ENCODE measurements around the gene TNIP1. TPM values are rescaled to one million over a fixed set of nuclear protein-coding genes. Genes with fewer than 3 reads are reported as not detected.

The TNIP1 gene
- total RNA-seq, 2 experiments from 2014 or later = 110 to 115 TPM

DNA sequence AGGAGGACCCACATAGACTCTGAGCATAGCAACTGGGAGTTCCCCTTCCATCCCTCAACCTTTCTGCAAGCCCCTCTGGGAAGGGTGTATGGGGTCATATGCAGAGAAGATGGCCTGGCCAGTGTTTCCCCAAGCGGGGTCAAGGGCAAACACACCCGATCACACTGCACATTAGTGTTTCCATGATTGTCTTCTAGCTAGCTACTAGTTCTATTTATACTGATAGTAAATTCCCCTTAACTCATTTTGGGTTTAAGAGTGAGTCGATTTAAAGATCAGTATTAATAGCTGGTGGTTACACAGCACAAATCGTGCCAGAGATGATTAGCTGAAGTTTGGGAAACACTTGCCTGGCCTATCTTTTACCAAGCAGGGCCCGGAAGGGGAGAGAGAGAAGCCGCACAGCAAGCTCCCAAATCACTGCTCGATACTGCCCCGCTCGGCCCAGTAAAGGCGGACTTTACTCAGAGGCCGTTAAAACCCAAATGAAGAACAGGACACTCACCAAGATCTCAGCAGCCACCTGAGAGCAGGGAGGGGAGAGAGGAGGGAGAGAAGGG lies 29.4 kb upstream of the TNIP1 start:
- Histone ChIP-seq H3K4me1 (ENCODE audit: insufficient read depth, low read length) (peaks cover 1% of the 10 kb centered on the region), H3K27me3 (ENCODE audit: control insufficient read depth in 1 of 2, insufficient read depth in 2 of 2, low read length in 2 of 2) (no peaks in the 10 kb centered on the region), H3K27ac (ENCODE audit: low read depth in 1 of 2, low read length in 2 of 2) (no peak overlapping the region), H3K36me3 (ENCODE audit: insufficient read depth, low read length) (peaks cover 92% of the 10 kb centered on the region), H3K9me3 (ENCODE audit: control insufficient read depth in 1 of 2, insufficient read depth in 1 of 2, low read length in 2 of 2) (no peaks in the 10 kb centered on the region), H3K4me3 (ENCODE audit: low read length) (no peak overlapping the region)
- peaks cover 90% of the 10 kb centered on the region for H3K36me3 Mint-ChIP-seq (ENCODE audit: low read depth)
- TF ChIP-seq, protein P1, sequence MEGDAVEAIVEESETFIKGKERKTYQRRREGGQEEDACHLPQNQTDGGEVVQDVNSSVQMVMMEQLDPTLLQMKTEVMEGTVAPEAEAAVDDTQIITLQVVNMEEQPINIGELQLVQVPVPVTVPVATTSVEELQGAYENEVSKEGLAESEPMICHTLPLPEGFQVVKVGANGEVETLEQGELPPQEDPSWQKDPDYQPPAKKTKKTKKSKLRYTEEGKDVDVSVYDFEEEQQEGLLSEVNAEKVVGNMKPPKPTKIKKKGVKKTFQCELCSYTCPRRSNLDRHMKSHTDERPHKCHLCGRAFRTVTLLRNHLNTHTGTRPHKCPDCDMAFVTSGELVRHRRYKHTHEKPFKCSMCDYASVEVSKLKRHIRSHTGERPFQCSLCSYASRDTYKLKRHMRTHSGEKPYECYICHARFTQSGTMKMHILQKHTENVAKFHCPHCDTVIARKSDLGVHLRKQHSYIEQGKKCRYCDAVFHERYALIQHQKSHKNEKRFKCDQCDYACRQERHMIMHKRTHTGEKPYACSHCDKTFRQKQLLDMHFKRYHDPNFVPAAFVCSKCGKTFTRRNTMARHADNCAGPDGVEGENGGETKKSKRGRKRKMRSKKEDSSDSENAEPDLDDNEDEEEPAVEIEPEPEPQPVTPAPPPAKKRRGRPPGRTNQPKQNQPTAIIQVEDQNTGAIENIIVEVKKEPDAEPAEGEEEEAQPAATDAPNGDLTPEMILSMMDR (IDR thresholded peaks at IDR 0.05) = no peak
- H3K27me3 Mint-ChIP-seq = no peaks in the 10 kb centered on the region
- ATAC-seq (ENCODE audit: poor library complexity) (no peak), DNase-seq (no peak)
- POLR2A ChIA-PET = no interaction called here
- H3K27ac Mint-ChIP-seq = peak overlapping the region; percentile 49
- CTCF ChIA-PET = no interaction called here
- H3K4me3 Mint-ChIP-seq = no peak overlapping the region
- intact Hi-C loops (cut with DNase I, micrococcal nuclease) = loop anchor here in 1 of 2 experiments (10.0 kb wide), 1 partner anchor 555 kb away; no protein-coding TSS in a partner anchor
- H3K4me1 Mint-ChIP-seq (ENCODE audit: low read depth) = peaks cover 13% of the 10 kb centered on the region
- H3K9me3 Mint-ChIP-seq = no peaks in the 10 kb centered on the region

DNA sequence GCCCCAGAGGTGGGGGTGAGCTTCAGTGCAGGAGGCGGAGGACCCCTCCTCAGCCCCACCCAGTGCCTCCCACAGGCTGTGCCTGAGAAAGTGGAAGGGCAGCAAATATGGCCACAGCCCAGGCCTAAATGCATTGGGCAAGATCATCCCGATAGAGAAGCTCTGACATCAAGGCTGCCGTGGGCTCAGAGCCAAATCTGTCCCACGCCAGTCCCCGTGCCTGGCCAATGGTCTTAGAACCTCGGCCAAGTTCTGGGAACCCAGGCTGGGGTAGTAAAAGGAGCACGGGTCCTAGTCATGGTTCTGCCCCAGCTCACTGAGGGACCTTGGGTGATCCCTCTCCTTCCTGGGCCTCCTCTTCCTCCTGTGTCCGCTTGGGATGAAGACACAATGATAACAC lies 27.7 kb upstream of the TNIP1 start:
- intact Hi-C loops (cut with DNase I, micrococcal nuclease) = no loop called here
- no peaks in the 10 kb centered on the region for H3K27me3 ChIP-seq (ENCODE audit: control insufficient read depth in 1 of 2, insufficient read depth in 2 of 2, low read length in 2 of 2)
- H3K4me3 ChIP-seq (ENCODE audit: low read length) = no peak overlapping the region
- H3K27ac Mint-ChIP-seq = no peak overlapping the region
- no peak overlapping the region for H3K4me3 Mint-ChIP-seq
- POLR2A ChIA-PET = interaction anchor here (0.8 kb wide), 1 partner anchor 11 kb away, joined by 3 read pairs; no protein-coding TSS in a partner anchor
- no peak overlapping the region for H3K27ac ChIP-seq (ENCODE audit: low read depth in 1 of 2, low read length in 2 of 2)
- TF ChIP-seq, protein P1 (IDR thresholded peaks at IDR 0.05) = no peak
- no peaks in the 10 kb centered on the region for H3K9me3 Mint-ChIP-seq
- no peak for DNase-seq
- H3K9me3 ChIP-seq (ENCODE audit: control insufficient read depth in 1 of 2, insufficient read depth in 1 of 2, low read length in 2 of 2) = no peaks in the 10 kb centered on the region
- H3K4me1 ChIP-seq (ENCODE audit: insufficient read depth, low read length) = no peaks in the 10 kb centered on the region
- H3K27me3 Mint-ChIP-seq = no peaks in the 10 kb centered on the region
- H3K36me3 Mint-ChIP-seq (ENCODE audit: low read depth) = peaks cover 93% of the 10 kb centered on the region
- no peak for ATAC-seq (ENCODE audit: poor library complexity)
- peaks cover 95% of the 10 kb centered on the region for H3K36me3 ChIP-seq (ENCODE audit: insufficient read depth, low read length)
- CTCF ChIA-PET = interaction anchor here (1.0 kb wide), 1 partner anchor 57 kb away, joined by 3 read pairs; no protein-coding TSS in a partner anchor
- peaks cover under 1% of the 10 kb centered on the region for H3K4me1 Mint-ChIP-seq (ENCODE audit: low read depth)

DNA sequence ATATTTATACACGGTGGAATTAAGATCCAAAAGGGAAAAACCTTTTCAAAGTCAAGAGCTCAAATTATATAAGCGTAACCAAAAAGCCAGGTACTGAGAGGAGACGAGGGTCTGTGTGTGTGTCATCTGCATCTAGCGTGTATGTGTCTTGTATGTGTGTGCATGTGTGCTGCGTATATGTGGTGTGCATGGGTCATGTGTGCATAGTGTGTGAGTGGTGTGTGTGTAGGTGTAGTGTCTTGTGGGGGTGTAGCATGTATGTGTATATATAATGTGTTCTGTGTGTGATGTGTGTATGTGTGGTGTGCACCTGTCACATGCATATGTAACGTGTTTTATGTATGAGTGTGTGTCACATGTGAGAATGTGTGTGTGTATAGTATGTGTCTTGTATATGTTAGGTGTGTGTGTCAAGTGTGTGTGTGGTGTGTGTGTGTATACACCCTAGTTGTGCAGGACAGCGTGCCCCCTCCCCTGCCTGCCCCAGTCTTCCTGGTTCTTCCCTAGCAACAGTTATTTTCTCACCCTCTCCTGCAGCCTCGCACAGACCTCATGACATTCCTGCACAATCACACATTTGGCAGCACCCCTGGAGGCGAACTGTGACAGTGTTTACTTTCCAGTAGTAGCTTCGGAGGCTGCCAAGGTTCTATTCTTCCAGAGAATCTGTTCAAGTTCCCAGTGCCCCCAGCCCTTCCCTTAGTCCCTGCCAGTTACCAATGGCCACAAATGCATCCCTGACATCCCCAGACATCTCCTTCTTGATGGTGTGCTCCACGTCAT lies 27.1 kb upstream of the TNIP1 start:
- Mint-ChIP-seq H3K27me3 (no peaks in the 10 kb centered on the region), H3K4me3 (no peak overlapping the region), H3K4me1 (ENCODE audit: low read depth) (no peaks in the 10 kb centered on the region), H3K9me3 (no peaks in the 10 kb centered on the region), H3K27ac (peak overlapping the region; percentile 45), H3K36me3 (ENCODE audit: low read depth) (peaks cover 96% of the 10 kb centered on the region)
- intact Hi-C loops (cut with DNase I, micrococcal nuclease) = no loop called here
- TF ChIP-seq, protein P1 (IDR thresholded peaks at IDR 0.05) = no peak
- no peak for DNase-seq
- CTCF ChIA-PET = interaction anchor here (1.0 kb wide), 1 partner anchor 56 kb away, joined by 3 read pairs; no protein-coding TSS in a partner anchor
- no peak overlapping the region for H3K27ac ChIP-seq (ENCODE audit: low read depth in 1 of 2, low read length in 2 of 2)
- peaks cover 98% of the 10 kb centered on the region for H3K36me3 ChIP-seq (ENCODE audit: insufficient read depth, low read length)
- H3K4me3 ChIP-seq (ENCODE audit: low read length) = no peak overlapping the region
- no peaks in the 10 kb centered on the region for H3K4me1 ChIP-seq (ENCODE audit: insufficient read depth, low read length)
- no peaks in the 10 kb centered on the region for H3K27me3 ChIP-seq (ENCODE audit: control insufficient read depth in 1 of 2, insufficient read depth in 2 of 2, low read length in 2 of 2)
- POLR2A ChIA-PET = interaction anchor here (0.8 kb wide), 1 partner anchor 10 kb away, joined by 3 read pairs; no protein-coding TSS in a partner anchor
- no peaks in the 10 kb centered on the region for H3K9me3 ChIP-seq (ENCODE audit: control insufficient read depth in 1 of 2, insufficient read depth in 1 of 2, low read length in 2 of 2)
- ATAC-seq (ENCODE audit: poor library complexity) = no peak
